GM19099 (cell line): ENCODE data around the gene RSF1.

ENCODE experiments used
- POLR2A ChIP-seq: IDR thresholded peaks from 3 replicates; pipeline ENCODE4 v1.6.1; 2011; ENCODE audit warnings: low read depth; ENCODE audit not compliant: insufficient read length; ENCODE audit errors: extremely low read depth

RSF1 gene

GRCh38 chr11:77815459-77815858, 5.1 kb downstream of the RSF1 start:
- no peak for TF ChIP-seq POLR2A

- TF ChIP-seq POLR2A, result no peak
These were observed 5.7 kb downstream of the RSF1 start for GRCh38 chr11:77814848-77815247.

GRCh38 chr11:77813256-77813655, 7.3 kb downstream of the RSF1 start:
- no peak for TF ChIP-seq POLR2A

GRCh38 chr11:77806993-77807392, 13.5 kb downstream of the RSF1 start:
- TF ChIP-seq POLR2A, result no peak

GRCh38 chr11:77806415-77806814, 14.1 kb downstream of the RSF1 start:
- TF ChIP-seq POLR2A, result no peak

GRCh38 chr11:77801477-77801876, 19.0 kb downstream of the RSF1 start:
- TF ChIP-seq POLR2A, result no peak

- no peak for TF ChIP-seq POLR2A
These were observed 20.1 kb downstream of the RSF1 start for GRCh38 chr11:77800449-77800848.

GRCh38 chr11:77799338-77799737, 21.2 kb downstream of the RSF1 start:
- TF ChIP-seq POLR2A, result no peak

GRCh38 chr11:77793972-77794371, 26.6 kb downstream of the RSF1 start:
- TF ChIP-seq POLR2A, result no peak

GRCh38 chr11:77791301-77791700, 29.2 kb downstream of the RSF1 start:
- no peak for TF ChIP-seq POLR2A

- no peak for TF ChIP-seq POLR2A
These were observed 30.6 kb downstream of the RSF1 start for GRCh38 chr11:77789731-77790476.

GRCh38 chr11:77789061-77789730, 31.3 kb downstream of the RSF1 start:
- no peak for TF ChIP-seq POLR2A

GRCh38 chr11:77784572-77784971, 36.0 kb downstream of the RSF1 start:
- TF ChIP-seq POLR2A, result no peak

- TF ChIP-seq POLR2A, result no peak
These were observed 37.5 kb downstream of the RSF1 start for GRCh38 chr11:77783025-77783424.

GRCh38 chr11:77779935-77780334, 40.6 kb downstream of the RSF1 start:
- TF ChIP-seq POLR2A, result no peak

GRCh38 chr11:77778549-77778948, 42.0 kb downstream of the RSF1 start:
- no peak for TF ChIP-seq POLR2A

GRCh38 chr11:77778118-77778517, 42.4 kb downstream of the RSF1 start:
- no peak for TF ChIP-seq POLR2A

GRCh38 chr11:77776455-77776854, 44.1 kb downstream of the RSF1 start:
- TF ChIP-seq POLR2A, result no peak
